OCI-LY7 (cell line): ENCODE results near the gene ADCY5. TPM values are rescaled to one million over a fixed set of nuclear protein-coding genes. Genes with fewer than 3 reads are reported as not detected.

ENCODE experiments used
- BruUV-seq: library from RNA; stranded (reverse); fragments of 400-500 nt; replicated peaks from 2 replicates; lab custom pipeline; 2021; lab: Mats Ljungman, UMichigan
- CTCF ChIA-PET: fragments of 300-600 bp; sonication (Branson Sonifier 250); formaldehyde crosslinking; loops from one replicate; lab custom pipeline; 2022; ENCODE audit warnings: antibody characterized with exemption; ENCODE audit not compliant: unreplicated experiment; lab: Charles Lee
- POLR2A ChIA-PET: fragments of 300-600 bp; sonication (Branson Sonifier 250); formaldehyde crosslinking; loops from one replicate; lab custom pipeline; 2022; ENCODE audit warnings: antibody characterized with exemption; lab: Charles Lee
- DNase-seq: peaks from one replicate; pipeline ENCODE4 v3.0.0-alpha.2; 2015; ENCODE audit warnings: low spot score
- H2AFZ ChIP-seq: fragments of 200-600 bp; sonication (generic), shearing (Covaris generic); 2 replicates; pipeline ENCODE4 v1.6.1; 2014; ENCODE audit warnings: mild to moderate bottlenecking, antibody characterized with exemption, low read length, moderate library complexity
- H3K27ac ChIP-seq: fragments of 200-600 bp; sonication (generic); 2 replicates; pipeline ENCODE4 v1.5.1; 2014; ENCODE audit warnings: mixed run types, low read depth, mild to moderate bottlenecking, moderate library complexity, low read length, inconsistent platforms; ENCODE audit not compliant: poor library complexity, severe bottlenecking
- H3K36me3 ChIP-seq: fragments of 200-600 bp; sonication (generic); 2 replicates; pipeline ENCODE4 v1.6.1; 2014; ENCODE audit warnings: mild to moderate bottlenecking, antibody characterized with exemption, low read length, moderate library complexity, mixed read lengths; ENCODE audit not compliant: insufficient read depth
- H3K4me1 ChIP-seq: fragments of 200-600 bp; sonication (generic); 2 replicates; pipeline ENCODE4 v1.5.1; 2014; ENCODE audit warnings: mild to moderate bottlenecking, low read length; ENCODE audit not compliant: insufficient read depth, poor library complexity, severe bottlenecking
- H3K4me2 ChIP-seq: fragments of 200-600 bp; sonication (generic); 2 replicates; pipeline ENCODE4 v1.6.1; 2014; ENCODE audit warnings: mild to moderate bottlenecking, low read length
- H3K4me3 ChIP-seq: fragments of 200-600 bp; sonication (generic); 2 replicates; pipeline ENCODE4 v1.5.1; 2014; ENCODE audit warnings: mild to moderate bottlenecking, low read depth, low read length; ENCODE audit not compliant: poor library complexity, severe bottlenecking
- H3K79me2 ChIP-seq: fragments of 200-600 bp; sonication (generic); 2 replicates; pipeline ENCODE4 v1.6.1; 2016; ENCODE audit warnings: low read depth, mild to moderate bottlenecking, low read length, moderate library complexity, mixed read lengths; ENCODE audit not compliant: insufficient read depth
- H3K9me2 ChIP-seq: fragments of 200-600 bp; sonication (generic); 2 replicates; pipeline ENCODE4 v1.6.1; 2016; ENCODE audit warnings: mild to moderate bottlenecking, low read length, mixed read lengths; ENCODE audit not compliant: insufficient read depth
- H3K9me3 ChIP-seq: fragments of 200-600 bp; sonication (generic); 2 replicates; pipeline ENCODE4 v1.6.1; 2014; ENCODE audit warnings: mild to moderate bottlenecking, mixed run types, low read length, mixed read lengths
- H4K20me1 ChIP-seq: fragments of 200-600 bp; sonication (generic); 2 replicates; pipeline ENCODE4 v1.6.1; 2014; ENCODE audit warnings: mild to moderate bottlenecking, antibody characterized with exemption, low read length, moderate library complexity, mixed read lengths; ENCODE audit not compliant: insufficient read depth
- CTCF ChIP-seq: fragments of 200-600 bp; sonication (generic); conservative IDR thresholded peaks from 2 replicates; pipeline ENCODE4 v1.5.1; 2014; ENCODE audit warnings: mild to moderate bottlenecking, antibody characterized with exemption, low read length, moderate library complexity, mixed read lengths
- EZH2phosphoT487 ChIP-seq: fragments of 200-600 bp; sonication (generic); IDR thresholded peaks from 2 replicates; pipeline ENCODE4 v1.6.1; 2018; ENCODE audit warnings: low read depth, borderline replicate concordance, mild to moderate bottlenecking, mixed run types, antibody characterized with exemption, low read length, moderate library complexity, mixed read lengths
- intact Hi-C: fragments of 100-400 bp; cut with micrococcal nuclease; formaldehyde crosslinking; loops from one replicate; pipeline ENCODE4 v1.10.0; 2022; ENCODE audit not compliant: unreplicated experiment
- total RNA-seq, 2 experiments: library from RNA; depleted of rRNA in 1 of 2; stranded (reverse); fragments of >200 nt in 1 of 2; shearing (Covaris generic) in 1 of 2; gene quantifications; 2 replicates each; pipeline ENCODE4 v1.2.3, GENCODE V29; 2014 to 2022

ADCY5 gene
- total RNA-seq, 2 experiments from 2014 or later = 0.03 to 0.63 TPM

DNA sequence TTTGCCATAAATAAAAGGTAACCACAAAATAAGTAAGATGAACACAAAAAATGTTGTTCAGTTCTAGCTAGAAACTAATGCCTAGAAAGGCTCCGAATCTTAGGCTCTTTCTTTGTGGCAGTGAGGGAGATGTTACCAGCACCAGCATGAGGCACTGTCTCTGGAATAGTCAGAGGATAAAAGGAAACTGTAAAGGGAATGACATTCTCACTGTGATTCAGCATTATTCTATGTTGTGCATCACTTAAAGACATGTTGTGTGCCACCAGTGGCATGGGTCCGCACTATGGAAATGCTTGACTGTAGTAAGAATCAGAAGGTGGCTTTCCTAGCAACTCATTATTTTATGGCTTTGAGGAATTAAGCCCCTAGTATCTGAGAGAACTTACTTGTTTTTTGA, 176.3 kb downstream of the ADCY5 start:
- H3K4me3 ChIP-seq = no peak overlapping the region
- ChIA-PET CTCF (no interaction called here), POLR2A (interaction anchor here (0.6 to 0.8 kb wide), 2 partner anchors 420 to 593 kb away, joined by 3 read pairs; no protein-coding TSS in a partner anchor)
- 0 out of 2 replicates have a peak, but pooled peaks cover 3% of the 10 kb centered on the region for H3K36me3 ChIP-seq
- TF ChIP-seq CTCF (no peak), EZH2phosphoT487 (no peak)
- no peaks in the 10 kb centered on the region for H3K79me2 ChIP-seq
- H4K20me1 ChIP-seq = no peaks in the 10 kb centered on the region
- no peak overlapping the region for H2AFZ ChIP-seq
- H3K4me1 ChIP-seq = no peaks in the 10 kb centered on the region
- no peak overlapping the region for H3K4me2 ChIP-seq
- no TSS peak for BruUV-seq
- no peak for DNase-seq
- H3K9me3 ChIP-seq = no peaks in the 10 kb centered on the region
- intact Hi-C loops = no loop called here
- H3K27ac ChIP-seq = no peak overlapping the region
- H3K9me2 ChIP-seq = no peaks in the 10 kb centered on the region

DNA sequence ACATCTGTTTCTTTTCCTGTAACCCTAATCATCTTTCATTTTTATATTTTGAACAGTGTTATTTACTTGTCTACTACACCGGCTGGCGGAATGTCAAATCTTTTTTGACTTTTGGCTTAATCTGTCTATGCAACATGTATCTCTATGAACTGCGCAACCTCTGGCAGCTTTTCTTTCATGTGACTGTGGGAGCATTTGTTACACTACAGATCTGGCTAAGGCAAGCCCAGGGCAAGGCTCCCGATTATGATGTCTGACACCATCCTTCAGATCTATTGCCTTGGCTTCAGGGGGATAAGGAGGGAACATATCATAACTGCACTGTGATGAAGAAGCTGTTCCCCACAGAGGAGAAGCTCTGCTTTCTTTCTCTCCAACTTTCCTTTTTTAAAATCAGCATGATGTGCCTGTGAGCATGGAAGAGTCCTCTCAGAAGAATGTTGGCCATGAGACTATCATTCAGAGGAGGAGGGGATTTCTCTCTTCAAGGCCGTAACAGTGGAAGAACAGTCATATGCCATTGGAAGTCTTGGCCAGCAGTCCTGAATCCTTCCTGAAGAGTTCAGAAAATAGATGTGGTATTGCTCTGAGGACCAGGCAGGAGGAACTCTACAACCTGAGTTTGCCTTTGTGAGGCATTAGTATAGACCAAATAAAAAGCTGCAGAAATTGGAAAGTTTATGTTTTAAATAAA, 177.3 kb downstream of the ADCY5 start:
- POLR2A ChIA-PET = interaction anchor here (0.6 to 0.8 kb wide), 2 partner anchors 11 to 419 kb away, joined by 3 read pairs; no protein-coding TSS in a partner anchor
- intact Hi-C loops = no loop called here
- TF ChIP-seq EZH2phosphoT487 = no peak
- TF ChIP-seq CTCF = no peak

DNA sequence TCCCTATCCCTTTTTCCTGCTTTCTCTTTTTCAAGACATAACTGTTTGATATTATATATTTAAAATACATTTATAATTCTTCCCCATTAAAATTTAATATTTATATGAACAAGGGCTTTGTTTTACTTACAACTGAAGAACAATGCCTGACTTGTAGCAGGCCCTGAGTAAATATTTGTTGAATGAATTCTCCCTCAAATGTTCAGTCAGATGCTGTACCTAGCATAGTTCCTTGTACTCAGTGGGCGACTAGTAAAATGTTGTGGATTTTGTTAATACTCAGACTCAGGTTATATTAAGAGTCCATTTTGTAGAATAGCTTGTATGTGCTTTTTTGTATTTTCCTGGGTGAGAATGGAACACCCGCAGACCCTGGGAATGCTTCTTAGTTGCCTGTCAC, 178.1 kb downstream of the ADCY5 start:
- Histone ChIP-seq H3K9me2 (no peaks in the 10 kb centered on the region), H4K20me1 (no peaks in the 10 kb centered on the region), H3K27ac (no peak overlapping the region), H3K79me2 (no peaks in the 10 kb centered on the region), H3K9me3 (no peaks in the 10 kb centered on the region), H2AFZ (no peak overlapping the region), H3K4me1 (no peaks in the 10 kb centered on the region), H3K4me2 (no peak overlapping the region), H3K36me3 (0 out of 2 replicates have a peak, but pooled peaks cover 3% of the 10 kb centered on the region), H3K4me3 (no peak overlapping the region)
- TF ChIP-seq CTCF (no peak), EZH2phosphoT487 (no peak)
- intact Hi-C loops = no loop called here
- DNase-seq = no peak
- BruUV-seq = no TSS peak
- POLR2A ChIA-PET = no interaction called here
- CTCF ChIA-PET = no interaction called here

More for the DNA sequence above, 177.3 kb downstream of the ADCY5 start:
- no peaks in the 10 kb centered on the region for H3K9me3 ChIP-seq
- no peak overlapping the region for H2AFZ ChIP-seq
- DNase-seq = no peak
- BruUV-seq = no TSS peak
- no peaks in the 10 kb centered on the region for H3K9me2 ChIP-seq
- CTCF ChIA-PET = no interaction called here
- H3K36me3 ChIP-seq = 0 out of 2 replicates have a peak, but pooled peaks cover 3% of the 10 kb centered on the region
- H3K4me3 ChIP-seq = no peak overlapping the region
- H3K79me2 ChIP-seq = no peaks in the 10 kb centered on the region
- no peak overlapping the region for H3K27ac ChIP-seq
- no peaks in the 10 kb centered on the region for H4K20me1 ChIP-seq
- H3K4me1 ChIP-seq = no peaks in the 10 kb centered on the region
- no peak overlapping the region for H3K4me2 ChIP-seq
